B cell (primary cell): ENCODE measurements around the gene FBLN2. TPM values are rescaled to one million over a fixed set of nuclear protein-coding genes. Genes with fewer than 3 reads are reported as not detected.

Experiments used
- ATAC-seq: fragments of 200-7000 bp; cut with Tn5 transposase; one replicate; pipeline ENCODE4 v1.10.0; 2021; ENCODE audit warnings: low read depth, mild to moderate bottlenecking, moderate number of reproducible peaks, moderate library complexity
- CTCF ChIA-PET: fragments of 350-600 bp; sonication (Branson Sonifier 250); formaldehyde crosslinking; loops from one replicate; lab custom pipeline; 2021; ENCODE audit warnings: antibody characterized with exemption, inconsistent platforms; lab: Charles Lee
- POLR2A ChIA-PET: fragments of 350-600 bp; sonication (Branson Sonifier 250); formaldehyde crosslinking; loops from one replicate; lab custom pipeline; 2021; ENCODE audit warnings: antibody characterized with exemption; lab: Charles Lee
- DNase-seq: peaks from one replicate; pipeline ENCODE4 v3.0.0; 2013
- H2AFZ ChIP-seq: 2 replicates; pipeline ENCODE4 v1.6.1; 2012; ENCODE audit warnings: mild to moderate bottlenecking, low read depth, low read length; ENCODE audit not compliant: insufficient read depth, poor library complexity, severe bottlenecking
- H3K27ac ChIP-seq, 2 donors: 1 replicate in 1 of 2; 2 replicates in 1 of 2; pipeline ENCODE4 v1.5.1; 2012 to 2013; ENCODE audit warnings: low read length in 2 of 2, mild to moderate bottlenecking in 2 of 2, moderate library complexity in 1 of 2
- H3K27me3 ChIP-seq, 4 experiments: fragments of 200-600 bp in 1 of 4; sonication (generic) in 1 of 4; replicated peaks in 1 of 4; 1 replicate in 2 of 4; 2 replicates in 2 of 4; pipeline versions ENCODE4 v1.6.1 to v1.7.0; 2013 to 2016; ENCODE audit warnings: low read length in 3 of 4, mild to moderate bottlenecking in 2 of 4, mixed read lengths in 1 of 4, moderate library complexity in 1 of 4; ENCODE audit not compliant: insufficient read depth in 4 of 4, control insufficient read depth in 3 of 4; ENCODE audit errors: control extremely low read depth in 1 of 4
- H3K36me3 ChIP-seq, 2 experiments: replicated peaks in 1 of 2; 1 replicate in 1 of 2; 2 replicates in 1 of 2; pipeline versions ENCODE4 v1.6.1 to v1.7.1; 2013; ENCODE audit warnings: low read length in 1 of 2; ENCODE audit not compliant: insufficient read depth in 2 of 2, control insufficient read depth in 1 of 2; ENCODE audit errors: control extremely low read depth in 1 of 2, extremely low read depth in 1 of 2
- H3K4me1 ChIP-seq, 2 donors: fragments of 200-600 bp in 1 of 2; sonication (generic) in 1 of 2; 1 replicate in 1 of 2; 2 replicates in 1 of 2; pipeline versions ENCODE4 v1.5.1 to v1.6.1; 2013 to 2017; ENCODE audit warnings: low read length in 2 of 2; ENCODE audit not compliant: control insufficient read depth in 2 of 2, insufficient read depth in 2 of 2
- H3K4me2 ChIP-seq: replicated peaks from 2 replicates; pipeline ENCODE3; 2012; ENCODE audit warnings: mild to moderate bottlenecking, low read depth, low read length; ENCODE audit not compliant: poor library complexity, severe bottlenecking
- H3K4me3 ChIP-seq, 5 experiments: fragments of 200-600 bp in 1 of 5; sonication (generic) in 1 of 5; 1 replicate in 3 of 5; 2 replicates in 2 of 5; pipeline versions ENCODE4 v1.5.1 to v1.7.0; 2011 to 2016; ENCODE audit warnings: low read length in 4 of 5, mild to moderate bottlenecking in 4 of 5, low read depth in 2 of 5, control low read depth in 1 of 5, moderate library complexity in 1 of 5; ENCODE audit not compliant: insufficient read depth in 1 of 5; ENCODE audit errors: control extremely low read depth in 1 of 5, extremely low read depth in 1 of 5
- H3K79me2 ChIP-seq: fragments of 200-600 bp; sonication (generic); one replicate; pipeline ENCODE4 v1.6.0; 2016; ENCODE audit warnings: low read length; ENCODE audit not compliant: control insufficient read depth, insufficient read depth
- H3K9ac ChIP-seq: fragments of 200-600 bp; sonication (generic); 2 replicates; pipeline ENCODE4 v1.6.1; 2017; ENCODE audit warnings: mild to moderate bottlenecking, low read length, moderate library complexity
- H3K9me3 ChIP-seq, 3 donors: one replicate each; pipeline versions ENCODE4 v1.6.1 to v1.7.1; 2013; ENCODE audit warnings: low read length in 2 of 3; ENCODE audit not compliant: control insufficient read depth in 2 of 3, insufficient read depth in 1 of 3; ENCODE audit errors: control extremely low read depth in 1 of 3
- H4K20me1 ChIP-seq: 2 replicates; pipeline ENCODE4 v1.6.0; 2012; ENCODE audit warnings: mild to moderate bottlenecking, low read length; ENCODE audit not compliant: insufficient read depth, control insufficient read depth, poor library complexity, severe bottlenecking
- H3K27ac Mint-ChIP-seq: one replicate; pipeline ENCODE4 v1.8.0; 2021; ENCODE audit warnings: mixed read lengths
- H3K27me3 Mint-ChIP-seq: one replicate; pipeline ENCODE4 v1.8.0; 2021; ENCODE audit warnings: mixed read lengths
- H3K4me1 Mint-ChIP-seq: one replicate; pipeline ENCODE4 v1.8.0; 2021; ENCODE audit warnings: mixed read lengths
- H3K4me3 Mint-ChIP-seq: one replicate; pipeline ENCODE4 v1.8.0; 2021; ENCODE audit warnings: mixed read lengths
- H3K9me3 Mint-ChIP-seq: one replicate; pipeline ENCODE4 v1.8.0; 2022; ENCODE audit warnings: mixed read lengths; ENCODE audit not compliant: insufficient read depth
- EZH2 ChIP-seq: IDR thresholded peaks from 2 replicates; pipeline ENCODE4 v1.6.1; 2012; ENCODE audit warnings: borderline replicate concordance, low read depth, mild to moderate bottlenecking, moderate library complexity, low read length; ENCODE audit not compliant: insufficient read depth, poor library complexity, severe bottlenecking
- WGBS: methylation state at CpG from one replicate; pipeline ENCODE4 v1.1.5; 2013; ENCODE audit warnings: missing lambda C conversion rate; ENCODE audit not compliant: insufficient coverage; 5-methylcytosine and 5-hydroxymethylcytosine counted together
- intact Hi-C: fragments of 100-400 bp; cut with micrococcal nuclease; formaldehyde crosslinking; loops from one replicate; pipeline ENCODE4 v1.10.0; 2022
- polyA plus RNA-seq: library from polyadenylated mRNA; depleted of rRNA; stranded (reverse); fragments of >200 nt; gene quantifications from 2 replicates; pipeline ENCODE4 v1.2.3, GENCODE V29; 2012
- total RNA-seq, 2 donors: library from RNA; stranded (reverse); fragments of 120-200 nt in 1 of 2; gene quantifications; 1 replicate in 1 of 2; 2 replicates in 1 of 2; pipeline versions ENCODE4 v1.2.3 to v1.2.4, GENCODE V29; 2013 to 2022
- TF ChIP-seq, protein P1 (sequence below): fragments of 200-600 bp; IDR thresholded peaks from one replicate; pipeline ENCODE4 v1.8.0; 2022; ENCODE audit warnings: antibody characterized with exemption, mild to moderate bottlenecking

The FBLN2 gene
- total and polyA plus RNA-seq, 2 donors (not counting 1 experiment from before 2014, with no cell fraction given): 3.6 to 8.2 TPM

GRCh38 chr3:13651775-13652428 lies 103.0 kb downstream of the FBLN2 start:
- Mint-ChIP-seq H3K27ac (peak overlapping the region; percentile 59), H3K9me3 (no peaks in the 10 kb centered on the region), H3K4me1 (peaks cover 23% of the 10 kb centered on the region), H3K27me3 (peaks cover 64% of the 10 kb centered on the region), H3K4me3 (no peak overlapping the region)
- H3K79me2 ChIP-seq: no peaks in the 10 kb centered on the region
- H3K9me3 ChIP-seq: peaks cover 0 to 4% (median 0%) of the 10 kb centered on the region in 3 donors
- TF ChIP-seq, protein P1, sequence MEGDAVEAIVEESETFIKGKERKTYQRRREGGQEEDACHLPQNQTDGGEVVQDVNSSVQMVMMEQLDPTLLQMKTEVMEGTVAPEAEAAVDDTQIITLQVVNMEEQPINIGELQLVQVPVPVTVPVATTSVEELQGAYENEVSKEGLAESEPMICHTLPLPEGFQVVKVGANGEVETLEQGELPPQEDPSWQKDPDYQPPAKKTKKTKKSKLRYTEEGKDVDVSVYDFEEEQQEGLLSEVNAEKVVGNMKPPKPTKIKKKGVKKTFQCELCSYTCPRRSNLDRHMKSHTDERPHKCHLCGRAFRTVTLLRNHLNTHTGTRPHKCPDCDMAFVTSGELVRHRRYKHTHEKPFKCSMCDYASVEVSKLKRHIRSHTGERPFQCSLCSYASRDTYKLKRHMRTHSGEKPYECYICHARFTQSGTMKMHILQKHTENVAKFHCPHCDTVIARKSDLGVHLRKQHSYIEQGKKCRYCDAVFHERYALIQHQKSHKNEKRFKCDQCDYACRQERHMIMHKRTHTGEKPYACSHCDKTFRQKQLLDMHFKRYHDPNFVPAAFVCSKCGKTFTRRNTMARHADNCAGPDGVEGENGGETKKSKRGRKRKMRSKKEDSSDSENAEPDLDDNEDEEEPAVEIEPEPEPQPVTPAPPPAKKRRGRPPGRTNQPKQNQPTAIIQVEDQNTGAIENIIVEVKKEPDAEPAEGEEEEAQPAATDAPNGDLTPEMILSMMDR: no peak
- no peak for TF ChIP-seq EZH2
- no peak for ATAC-seq
- H3K9ac ChIP-seq: no peak overlapping the region
- H3K4me2 ChIP-seq: no peak overlapping the region
- no peak overlapping the region for H3K27ac ChIP-seq
- no peak overlapping the region for H3K4me3 ChIP-seq
- peaks cover 22 to 25% of the 10 kb centered on the region in 2 donors for H3K4me1 ChIP-seq
- ChIA-PET POLR2A (no interaction called here), CTCF (interaction anchor here (12.4 kb wide), 1 partner anchor 154 kb away, joined by 286 read pairs; no protein-coding TSS in a partner anchor)
- no peak for DNase-seq
- WGBS: 89% methylated on average over 9 of the region's 12 CpGs
- no peak overlapping the region for H2AFZ ChIP-seq
- H3K36me3 ChIP-seq: no peaks in the 10 kb centered on the region
- intact Hi-C loops: loop anchor here (10.0 kb wide), 2 partner anchors 223 to 1897 kb away; no protein-coding TSS in a partner anchor
- H4K20me1 ChIP-seq: no peaks in the 10 kb centered on the region
- peaks cover 0 to 72% (median 21%) of the 10 kb centered on the region in 4 experiments for H3K27me3 ChIP-seq

DNA sequence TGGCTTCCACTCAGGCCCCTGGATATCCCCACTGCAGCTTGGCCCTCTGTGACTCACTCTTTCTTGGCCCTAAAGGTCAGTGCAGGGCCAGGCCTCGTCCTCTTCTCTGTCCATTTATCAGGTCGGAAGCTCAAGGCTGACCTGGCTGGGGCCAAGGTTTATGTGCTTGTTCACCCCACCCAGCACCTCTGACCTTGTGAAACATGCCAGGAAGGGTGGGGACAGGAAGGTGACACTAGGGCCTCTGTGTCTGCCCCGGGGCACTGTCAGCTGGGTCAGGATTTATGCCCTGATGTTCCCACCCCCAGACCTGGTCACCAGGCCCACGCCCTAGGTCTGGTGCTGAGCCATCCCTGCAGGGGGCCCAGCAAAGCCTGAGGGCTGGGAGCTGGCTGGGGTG lies 103.8 kb downstream of the FBLN2 start:
- H3K9me3 Mint-ChIP-seq: no peaks in the 10 kb centered on the region
- H3K4me3 ChIP-seq: no peak overlapping the region
- H4K20me1 ChIP-seq: no peaks in the 10 kb centered on the region
- peaks cover 18% of the 10 kb centered on the region for H3K4me1 Mint-ChIP-seq
- no peak overlapping the region for H3K27ac ChIP-seq
- H2AFZ ChIP-seq: no peak overlapping the region
- peaks cover 0 to 4% (median 0%) of the 10 kb centered on the region in 3 donors for H3K9me3 ChIP-seq
- DNase-seq (no peak), ATAC-seq (no peak)
- no peaks in the 10 kb centered on the region for H3K79me2 ChIP-seq
- peaks cover 0 to 72% (median 19%) of the 10 kb centered on the region in 4 experiments for H3K27me3 ChIP-seq
- H3K4me3 Mint-ChIP-seq: no peak overlapping the region
- CTCF ChIA-PET: interaction anchor here (12.4 kb wide), 1 partner anchor 155 kb away, joined by 286 read pairs; no protein-coding TSS in a partner anchor
- H3K4me2 ChIP-seq: no peak overlapping the region
- POLR2A ChIA-PET: no interaction called here
- no peaks in the 10 kb centered on the region for H3K36me3 ChIP-seq
- H3K27ac Mint-ChIP-seq: no peak overlapping the region
- 63% methylated on average over 3 of the region's 4 CpGs for WGBS
- peaks cover 67% of the 10 kb centered on the region for H3K27me3 Mint-ChIP-seq
- intact Hi-C loops: loop anchor here (10.0 kb wide), 2 partner anchors 222 to 1898 kb away; no protein-coding TSS in a partner anchor
- H3K9ac ChIP-seq: no peak overlapping the region
- TF ChIP-seq EZH2: no peak
- TF ChIP-seq, protein P1: no peak
- H3K4me1 ChIP-seq: peaks cover 17 to 20% of the 10 kb centered on the region in 2 donors
